CD4-positive, alpha-beta T cell treated with Interleukin-17A for 1 hour (primary cell): ENCODE data around the gene ZBTB7B.

Source experiments
- DNase-seq: peaks from one replicate; pipeline ENCODE4 v3.0.0-alpha.2; 2020

Gene ZBTB7B

GRCh38 chr1:155062702-155063411 is 60.3 kb downstream of the ZBTB7B start:
- peak; percentile 79 for DNase-seq

GRCh38 chr1:155063550-155064110 is 61.0 kb downstream of the ZBTB7B start, which contains the start of gene EFNA4:
Gene EFNA4, plus strand, starts transcription at chr1:155063740. Its CDS starts 84 bp downstream, at chr1:155063824.
- DNase-seq, result peak; percentile 89

- peak; percentile 50 for DNase-seq
These were observed 61.7 kb downstream of the ZBTB7B start for GRCh38 chr1:155064111-155064831.

DNA sequence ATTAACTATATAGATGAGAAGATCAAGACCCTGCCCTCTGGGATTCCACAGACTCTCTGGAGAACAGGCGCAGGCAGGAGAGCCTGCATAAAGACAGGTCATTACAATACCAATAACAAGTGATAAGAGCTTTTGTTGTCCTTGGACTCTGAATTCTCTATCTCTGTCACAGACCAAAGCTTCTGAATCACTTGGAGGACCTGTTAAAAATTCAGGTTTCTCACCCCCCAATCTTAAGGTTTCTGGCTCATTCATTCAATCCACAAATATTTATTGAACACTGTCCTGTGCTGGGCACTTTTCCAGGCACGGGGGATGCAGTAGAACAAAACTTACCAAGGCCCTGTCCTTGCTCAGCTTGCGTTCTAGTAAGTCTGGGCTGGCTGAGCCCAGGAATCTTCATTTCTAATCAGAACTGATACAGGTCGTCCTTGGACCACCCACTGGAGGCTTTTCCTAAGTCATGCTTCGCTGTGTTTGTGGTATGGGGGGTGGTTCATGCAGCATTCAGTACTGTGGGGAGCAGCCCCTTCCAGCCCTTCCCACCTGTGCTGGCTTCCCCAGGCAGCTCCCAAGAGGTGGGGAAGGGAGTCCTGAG is 62.3 kb downstream of the ZBTB7B start:
- no peak for DNase-seq

DNA sequence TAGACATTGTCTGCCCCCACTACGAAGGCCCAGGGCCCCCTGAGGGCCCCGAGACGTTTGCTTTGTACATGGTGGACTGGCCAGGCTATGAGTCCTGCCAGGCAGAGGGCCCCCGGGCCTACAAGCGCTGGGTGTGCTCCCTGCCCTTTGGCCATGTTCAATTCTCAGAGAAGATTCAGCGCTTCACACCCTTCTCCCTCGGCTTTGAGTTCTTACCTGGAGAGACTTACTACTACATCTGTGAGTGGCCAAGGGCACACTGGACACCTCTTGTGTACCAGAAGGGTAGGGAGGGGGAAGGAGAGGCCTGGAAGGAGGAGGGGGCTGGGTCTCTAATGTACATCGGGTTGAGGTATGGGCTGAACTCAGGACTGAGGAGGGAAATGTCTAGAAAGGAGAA is 64.2 kb downstream of the ZBTB7B start:
- no peak for DNase-seq
